A549 (cell line): ENCODE measurements around the gene SH3BP2.

Experiments
- KDM1A ChIP-seq: fragments of 200-600 bp; sonication (generic); IDR thresholded peaks from 2 replicates; pipeline ENCODE4 v1.6.1; 2016; ENCODE audit warnings: low read depth, mild to moderate bottlenecking
- POLR2A ChIP-seq: IDR thresholded peaks from 2 replicates; pipeline ENCODE4 v1.6.1; 2012; ENCODE audit warnings: mild to moderate bottlenecking, low read length
- TF ChIP-seq, protein P1 (sequence below): IDR thresholded peaks from 2 replicates; pipeline ENCODE4 v1.6.1; 2012
- TF ChIP-seq, protein P2 (sequence below): fragments of 450-650 bp; IDR thresholded peaks from 2 replicates; pipeline ENCODE4 v1.6.1; 2014; ENCODE audit warnings: antibody characterized with exemption

DNA sequence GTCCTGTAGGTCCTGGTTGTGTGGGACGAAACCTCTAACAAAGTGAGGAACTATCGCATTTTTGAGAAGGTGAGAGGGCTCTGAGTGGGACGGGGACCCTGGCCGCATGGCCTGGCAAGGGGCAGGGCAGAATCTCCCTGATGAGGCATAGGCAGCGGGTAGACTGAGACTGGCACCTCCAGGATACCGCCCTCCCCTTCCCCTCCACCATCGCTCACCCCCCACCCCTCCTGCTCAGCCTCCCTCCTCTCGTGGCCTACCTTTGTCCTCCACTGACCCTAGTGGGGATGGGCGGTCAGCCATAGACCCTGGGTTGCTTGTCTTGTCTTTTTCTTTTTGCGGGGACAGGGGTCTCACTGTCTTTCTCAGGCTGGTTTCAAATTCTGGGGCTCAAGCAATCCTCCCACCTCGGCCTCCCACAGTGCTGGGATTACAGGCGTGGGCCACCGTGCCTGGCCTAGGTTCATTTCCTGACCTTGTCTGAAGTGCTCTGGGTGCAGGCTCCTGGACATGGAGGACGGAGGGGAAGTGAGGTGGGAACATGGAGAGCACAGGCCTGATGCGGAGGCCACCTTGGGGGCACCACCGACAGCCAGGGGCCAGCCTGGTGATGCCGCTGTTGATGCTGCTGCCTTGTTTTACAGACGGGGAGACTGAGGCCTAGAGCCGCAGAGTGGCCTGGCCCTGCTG lies 40.2 kb downstream of the SH3BP2 start:
- TF ChIP-seq, protein P1, sequence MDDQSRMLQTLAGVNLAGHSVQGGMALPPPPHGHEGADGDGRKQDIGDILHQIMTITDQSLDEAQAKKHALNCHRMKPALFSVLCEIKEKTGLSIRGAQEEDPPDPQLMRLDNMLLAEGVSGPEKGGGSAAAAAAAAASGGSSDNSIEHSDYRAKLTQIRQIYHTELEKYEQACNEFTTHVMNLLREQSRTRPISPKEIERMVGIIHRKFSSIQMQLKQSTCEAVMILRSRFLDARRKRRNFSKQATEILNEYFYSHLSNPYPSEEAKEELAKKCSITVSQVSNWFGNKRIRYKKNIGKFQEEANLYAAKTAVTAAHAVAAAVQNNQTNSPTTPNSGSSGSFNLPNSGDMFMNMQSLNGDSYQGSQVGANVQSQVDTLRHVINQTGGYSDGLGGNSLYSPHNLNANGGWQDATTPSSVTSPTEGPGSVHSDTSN: no peak
- TF ChIP-seq KDM1A: no peak
- TF ChIP-seq, protein P2, sequence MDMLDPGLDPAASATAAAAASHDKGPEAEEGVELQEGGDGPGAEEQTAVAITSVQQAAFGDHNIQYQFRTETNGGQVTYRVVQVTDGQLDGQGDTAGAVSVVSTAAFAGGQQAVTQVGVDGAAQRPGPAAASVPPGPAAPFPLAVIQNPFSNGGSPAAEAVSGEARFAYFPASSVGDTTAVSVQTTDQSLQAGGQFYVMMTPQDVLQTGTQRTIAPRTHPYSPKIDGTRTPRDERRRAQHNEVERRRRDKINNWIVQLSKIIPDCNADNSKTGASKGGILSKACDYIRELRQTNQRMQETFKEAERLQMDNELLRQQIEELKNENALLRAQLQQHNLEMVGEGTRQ: no peak
- TF ChIP-seq POLR2A: no peak
